RWPE1 (cell line): ENCODE results near the gene PUDP.
"Not testable (repeated sequence)": the region's sequence is repeated elsewhere in the genome, so short reads cannot be mapped to it uniquely, and the experiment has no call there.

ENCODE experiments used
- CTCF ChIA-PET: fragments of 350-600 bp; sonication (Branson Sonifier 250); formaldehyde crosslinking; extraction: SDS; loops from one replicate; lab custom pipeline; 2021; lab: Yijun Ruan, JAX
- POLR2A ChIA-PET: fragments of 400-600 bp; formaldehyde crosslinking; extraction: SDS; loops from one replicate; lab custom pipeline; 2020; ENCODE audit warnings: antibody characterized with exemption; ENCODE audit not compliant: low non-redundant PET; lab: Yijun Ruan, JAX
- DNase-seq: peaks from one replicate; pipeline ENCODE4 v3.0.0; 2012; ENCODE audit warnings: low spot score
- H3K27ac ChIP-seq: fragments of 450-650 bp; 2 replicates; pipeline ENCODE4 v1.5.1; 2017
- CTCF ChIP-seq: fragments of 450-650 bp; conservative IDR thresholded peaks from 2 replicates; pipeline ENCODE4 v1.5.1; 2017; ENCODE audit warnings: low read depth, mild to moderate bottlenecking

Gene PUDP

DNA sequence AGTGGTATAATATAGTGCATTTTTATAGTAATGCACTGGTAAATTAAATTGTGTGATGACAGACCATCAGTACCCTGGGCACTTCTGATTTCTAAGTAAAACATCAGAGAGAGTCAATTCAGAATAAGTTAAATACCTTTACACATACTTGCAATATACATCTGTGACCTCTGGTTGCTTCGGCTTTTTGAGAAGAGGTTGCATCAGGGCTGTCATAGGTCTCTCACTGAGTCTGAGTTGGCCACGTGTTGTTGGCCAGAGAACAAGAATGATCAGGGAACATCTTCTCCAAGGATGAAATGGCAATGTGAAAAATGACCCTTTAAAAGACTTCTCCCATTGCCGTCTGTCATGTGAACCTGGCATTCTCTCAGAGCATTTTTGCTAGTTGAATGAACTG is 36.9 kb upstream of the PUDP start:
- no peak overlapping the region for H3K27ac ChIP-seq
- ChIA-PET POLR2A (no interaction called here), CTCF (no interaction called here)
- TF ChIP-seq CTCF = no peak
- no peak for DNase-seq

- no peak overlapping the region for H3K27ac ChIP-seq
- no peak for TF ChIP-seq CTCF
- ChIA-PET POLR2A (no interaction called here), CTCF (no interaction called here)
- no peak for DNase-seq
These were observed 31.5 kb upstream of the PUDP start for GRCh38 chrX:7179446-7179845.

- H3K27ac ChIP-seq, CTCF ChIA-PET, DNase-seq, POLR2A ChIA-PET: not testable (repeated sequence)
These were observed 30.9 kb upstream of the PUDP start for GRCh38 chrX:7178859-7179258.

GRCh38 chrX:7170898-7171297 is 22.9 kb upstream of the PUDP start:
- no peak overlapping the region for H3K27ac ChIP-seq
- POLR2A ChIA-PET = no interaction called here

GRCh38 chrX:7169627-7170026 is 21.7 kb upstream of the PUDP start:
- no peak for TF ChIP-seq CTCF
- CTCF ChIA-PET = no interaction called here
- DNase-seq = no peak
- POLR2A ChIA-PET = no interaction called here
- H3K27ac ChIP-seq = no peak overlapping the region

More at GRCh38 chrX:7170898-7171297, 22.9 kb upstream of the PUDP start:
- DNase-seq = no peak
- CTCF ChIA-PET = no interaction called here
- no peak for TF ChIP-seq CTCF

- TF ChIP-seq CTCF = no peak
- DNase-seq = no peak
- POLR2A ChIA-PET = no interaction called here
- H3K27ac ChIP-seq = no peak overlapping the region
- CTCF ChIA-PET = no interaction called here
These were observed 20.4 kb upstream of the PUDP start for GRCh38 chrX:7168371-7168770.

DNA sequence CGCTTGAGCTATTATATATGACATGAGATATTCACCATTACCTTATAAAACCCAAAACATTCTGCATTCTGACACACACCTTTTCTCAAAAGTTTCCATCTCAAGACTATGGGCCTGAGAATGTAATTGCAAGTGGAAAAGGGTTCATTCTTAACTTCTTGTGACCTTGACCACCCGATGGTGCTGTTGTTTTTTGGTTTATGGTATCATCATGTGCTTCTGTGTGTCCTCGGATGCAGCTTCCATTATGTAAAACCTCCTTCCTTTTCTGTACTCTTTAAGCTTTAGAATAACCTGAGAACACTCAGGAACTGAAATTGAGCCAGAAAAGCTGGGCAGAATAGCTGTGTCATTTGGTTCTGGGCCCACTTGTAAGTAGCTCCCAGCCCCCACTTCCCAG is 16.2 kb upstream of the PUDP start:
- ChIA-PET CTCF (interaction anchor here (0.6 kb wide), 1 partner anchor 422 kb away, joined by 4 read pairs; no protein-coding TSS in a partner anchor), POLR2A (no interaction called here)
- no peak for DNase-seq
- no peak for TF ChIP-seq CTCF
- no peak overlapping the region for H3K27ac ChIP-seq
